ENCODE measurements around the gene PRSS57.

PRSS57 gene

DNA sequence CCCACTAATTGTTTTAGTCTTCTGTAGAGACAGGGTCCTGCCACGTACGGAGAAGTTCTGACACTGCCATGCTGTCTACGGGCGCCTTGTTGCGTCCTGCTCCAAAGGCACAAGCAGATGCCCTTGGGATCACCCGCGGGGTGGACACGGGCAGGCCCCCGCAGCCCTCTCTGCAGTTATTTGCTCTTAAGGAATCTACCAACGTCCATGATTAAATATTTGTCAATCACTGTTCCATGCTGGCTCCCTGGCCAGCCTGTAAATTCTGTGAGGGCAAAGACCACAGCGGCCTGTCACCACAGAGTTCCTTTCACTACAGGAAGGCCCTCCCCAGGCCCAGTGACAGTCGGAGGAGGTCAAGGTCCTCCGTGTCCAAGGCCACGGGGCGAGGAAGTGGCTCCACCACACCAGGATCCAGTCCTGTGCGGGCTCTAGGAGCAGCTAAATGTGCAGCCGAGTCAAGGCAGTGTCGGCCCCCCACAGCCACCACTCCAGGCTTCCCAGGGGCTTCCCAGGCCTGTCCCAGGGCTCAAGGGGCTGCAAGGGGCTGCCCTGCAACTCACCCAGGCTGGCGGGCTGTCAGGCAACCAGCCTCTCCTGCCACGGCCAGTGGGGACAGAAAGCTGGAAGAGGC is 34.3 kb downstream of the PRSS57 start:
- intact Hi-C loops (cut with DNase I; ENCODE audit: low total_unique reads), result loop anchor here (5.0 kb wide), 1 partner anchor 251 kb away; the partner anchor contains the start of gene R3HDM4
- Histone ChIP-seq H3K27ac (peak overlapping the region in 1 of 2 donors; percentile 80), H3K4me1 (peaks cover 0 to 77% (median 64%) of the 10 kb centered on the region in 4 donors)

GRCh38 chr19:658916-659839 is 36.1 kb downstream of the PRSS57 start:
- TF ChIP-seq, protein P1, sequence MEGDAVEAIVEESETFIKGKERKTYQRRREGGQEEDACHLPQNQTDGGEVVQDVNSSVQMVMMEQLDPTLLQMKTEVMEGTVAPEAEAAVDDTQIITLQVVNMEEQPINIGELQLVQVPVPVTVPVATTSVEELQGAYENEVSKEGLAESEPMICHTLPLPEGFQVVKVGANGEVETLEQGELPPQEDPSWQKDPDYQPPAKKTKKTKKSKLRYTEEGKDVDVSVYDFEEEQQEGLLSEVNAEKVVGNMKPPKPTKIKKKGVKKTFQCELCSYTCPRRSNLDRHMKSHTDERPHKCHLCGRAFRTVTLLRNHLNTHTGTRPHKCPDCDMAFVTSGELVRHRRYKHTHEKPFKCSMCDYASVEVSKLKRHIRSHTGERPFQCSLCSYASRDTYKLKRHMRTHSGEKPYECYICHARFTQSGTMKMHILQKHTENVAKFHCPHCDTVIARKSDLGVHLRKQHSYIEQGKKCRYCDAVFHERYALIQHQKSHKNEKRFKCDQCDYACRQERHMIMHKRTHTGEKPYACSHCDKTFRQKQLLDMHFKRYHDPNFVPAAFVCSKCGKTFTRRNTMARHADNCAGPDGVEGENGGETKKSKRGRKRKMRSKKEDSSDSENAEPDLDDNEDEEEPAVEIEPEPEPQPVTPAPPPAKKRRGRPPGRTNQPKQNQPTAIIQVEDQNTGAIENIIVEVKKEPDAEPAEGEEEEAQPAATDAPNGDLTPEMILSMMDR (IDR thresholded peaks at IDR 0.05), result no peak
- intact Hi-C loops (cut with DNase I; ENCODE audit: low total_unique reads), result no loop called here
- Histone ChIP-seq H3K4me3 (no peak overlapping the region), H3K4me1 (peaks cover 0 to 66% (median 54%) of the 10 kb centered on the region in 4 donors), H3K9me3 (no peaks in the 10 kb centered on the region), H3K27ac (peak overlapping the region in 1 of 2 donors; percentile 22), H3K36me3 (peaks cover 0 to 14% (median 1%) of the 10 kb centered on the region in 3 donors), H3K27me3 (no peaks in the 10 kb centered on the region)
- DNase-seq, result no peak

More for the DNA sequence above, 34.3 kb downstream of the PRSS57 start:
- no peaks in the 10 kb centered on the region for H3K27me3 ChIP-seq
- H3K9me3 ChIP-seq, result no peaks in the 10 kb centered on the region
- peak overlapping the region; percentile 79 to 88 for H3K4me3 ChIP-seq
- H3K36me3 ChIP-seq, result peaks cover 0 to 9% (median 0%) of the 10 kb centered on the region in 3 donors
- TF ChIP-seq, protein P1 (IDR thresholded peaks at IDR 0.05), result no peak
- no peak for DNase-seq

DNA sequence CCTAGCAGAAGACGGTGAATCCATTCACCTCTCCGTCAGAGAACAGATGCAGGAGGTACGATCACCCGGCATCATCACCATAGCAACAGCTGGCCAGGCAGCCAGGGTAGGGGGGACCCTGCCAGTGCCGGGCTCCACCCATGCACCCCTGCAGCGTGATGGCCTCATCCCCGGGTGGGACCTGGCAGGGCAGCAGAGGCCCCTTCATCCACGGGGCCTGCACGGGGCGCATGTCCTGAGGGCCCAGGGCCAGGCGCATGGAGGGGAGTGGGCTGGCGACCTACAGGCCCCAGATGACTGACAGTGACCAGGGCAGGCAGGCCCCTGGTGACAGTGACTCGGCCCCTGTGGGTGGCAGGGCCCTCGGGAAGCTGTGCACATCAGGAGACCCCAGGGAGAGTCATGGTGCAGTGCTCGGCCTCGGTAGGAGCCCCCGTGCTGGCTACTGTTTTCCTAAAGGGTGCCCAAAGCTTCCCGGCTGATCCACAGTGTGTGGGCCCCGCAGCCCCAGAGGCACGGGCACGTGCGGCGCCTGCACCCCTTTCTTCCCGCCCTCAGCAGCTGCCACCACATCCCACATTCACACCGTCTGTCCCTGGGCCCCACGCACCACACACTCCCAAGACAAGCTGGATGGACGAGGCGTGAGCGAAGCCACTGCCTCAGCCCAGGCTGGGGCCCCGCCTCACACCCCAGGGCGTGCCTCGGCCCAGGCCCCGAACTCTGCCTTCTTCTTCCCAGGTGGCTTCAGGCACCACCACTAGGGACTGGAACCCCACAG is 37.0 kb downstream of the PRSS57 start:
- intact Hi-C loops (cut with DNase I; ENCODE audit: low total_unique reads), result no loop called here
- H3K36me3 ChIP-seq, result peaks cover 0 to 24% (median 10%) of the 10 kb centered on the region in 3 donors
- no peak overlapping the region for H3K4me3 ChIP-seq
- no peaks in the 10 kb centered on the region for H3K9me3 ChIP-seq
- no peaks in the 10 kb centered on the region for H3K27me3 ChIP-seq
- no peak overlapping the region for H3K27ac ChIP-seq
- peaks cover 0 to 58% (median 47%) of the 10 kb centered on the region in 4 donors for H3K4me1 ChIP-seq
- no peak for DNase-seq
- TF ChIP-seq, protein P1 (IDR thresholded peaks at IDR 0.05), result no peak

GRCh38 chr19:657611-658010 is 37.6 kb downstream of the PRSS57 start:
- no peak for DNase-seq
- no peak overlapping the region for H3K27ac ChIP-seq
- no peaks in the 10 kb centered on the region for H3K9me3 ChIP-seq
- H3K27me3 ChIP-seq, result no peaks in the 10 kb centered on the region
- intact Hi-C loops (cut with DNase I; ENCODE audit: low total_unique reads), result no loop called here
- H3K4me3 ChIP-seq, result no peak overlapping the region
- H3K4me1 ChIP-seq, result peaks cover 0 to 58% (median 47%) of the 10 kb centered on the region in 4 donors
- TF ChIP-seq, protein P1 (IDR thresholded peaks at IDR 0.05), result no peak
- peaks cover 0 to 30% (median 12%) of the 10 kb centered on the region in 3 donors for H3K36me3 ChIP-seq

Data from tibial artery (tissue), 4 donors.